WTC11 (cell line): Measurements from ENCODE around the gene GPER1. TPM values are rescaled to one million over a fixed set of nuclear protein-coding genes. Genes with fewer than 3 reads are reported as not detected.

Experiments
- ATAC-seq: fragments of 200-7000 bp; cut with Tn5 transposase; 2 replicates; pipeline ENCODE4 v1.10.0; 2021; ENCODE audit warnings: mild to moderate bottlenecking, moderate library complexity
- CTCF ChIA-PET: fragments of 300-600 bp; sonication (Branson Sonifier 250); formaldehyde crosslinking; loops from one replicate; lab custom pipeline; 2021; ENCODE audit warnings: antibody characterized with exemption; lab: Charles Lee
- POLR2A ChIA-PET: fragments of 350-600 bp; sonication (Branson Sonifier 250); formaldehyde crosslinking; loops from one replicate; lab custom pipeline; 2021; ENCODE audit warnings: antibody characterized with exemption; lab: Charles Lee
- DNase-seq: peaks from one replicate; pipeline ENCODE4 v3.0.0; 2021; ENCODE audit warnings: low spot score
- H3K27ac Mint-ChIP-seq: 2 replicates; pipeline ENCODE4 v1.8.0; 2021; ENCODE audit warnings: mixed read lengths
- H3K27me3 Mint-ChIP-seq: 2 replicates; pipeline ENCODE4 v1.8.0; 2021; ENCODE audit warnings: low read depth, mild to moderate bottlenecking, moderate library complexity, mixed read lengths
- H3K36me3 Mint-ChIP-seq: 2 replicates; pipeline ENCODE4 v1.8.0; 2021; ENCODE audit warnings: mixed read lengths
- H3K4me1 Mint-ChIP-seq: 2 replicates; pipeline ENCODE4 v1.8.0; 2022; ENCODE audit warnings: mixed read lengths
- H3K4me3 Mint-ChIP-seq: 2 replicates; pipeline ENCODE4 v1.8.0; 2021; ENCODE audit warnings: mild to moderate bottlenecking, moderate library complexity, mixed read lengths
- H3K9me3 Mint-ChIP-seq: 2 replicates; pipeline ENCODE4 v1.8.0; 2021; ENCODE audit warnings: mixed read lengths
- ARID4B ChIP-seq: sonication (generic); formaldehyde crosslinking; IDR thresholded peaks from 2 replicates; pipeline ENCODE4 v1.8.0; 2023; ENCODE audit warnings: missing genetic modification reagents, mild to moderate bottlenecking, borderline replicate concordance
- CDX4 ChIP-seq: fragments of 250-450 bp; sonication (Bioruptor Pico); IDR thresholded peaks from 2 replicates; pipeline ENCODE4 v1.9.0; 2021; ENCODE audit warnings: moderate library complexity, mild to moderate bottlenecking, inconsistent platforms, borderline replicate concordance
- MXD4 ChIP-seq: fragments of 250-450 bp; sonication (Bioruptor Pico); IDR thresholded peaks from 2 replicates; pipeline ENCODE4 v1.8.0; 2021; ENCODE audit warnings: mild to moderate bottlenecking, moderate library complexity, borderline replicate concordance
- NR2C2 ChIP-seq: sonication (generic); formaldehyde crosslinking; IDR thresholded peaks from 2 replicates; pipeline ENCODE4 v1.8.0; 2022; ENCODE audit warnings: mild to moderate bottlenecking, missing genetic modification reagents
- RORB ChIP-seq: fragments of 250-450 bp; sonication (Bioruptor Pico); IDR thresholded peaks from 2 replicates; pipeline ENCODE4 v1.9.0; 2021; ENCODE audit warnings: mild to moderate bottlenecking
- USF2 ChIP-seq: sonication (generic); formaldehyde crosslinking; IDR thresholded peaks from 2 replicates; pipeline ENCODE4 v1.8.1; 2023; ENCODE audit warnings: mild to moderate bottlenecking, missing genetic modification reagents, moderate library complexity
- ZNF232 ChIP-seq: sonication (generic); formaldehyde crosslinking; IDR thresholded peaks from 2 replicates; pipeline ENCODE4 v1.8.0; 2022; ENCODE audit warnings: mild to moderate bottlenecking, missing genetic modification reagents
- ZNF396 ChIP-seq: fragments of 250-450 bp; sonication (Bioruptor Pico); IDR thresholded peaks from 2 replicates; pipeline ENCODE4 v1.8.0; 2021; ENCODE audit warnings: mild to moderate bottlenecking, moderate library complexity, borderline replicate concordance
- ZNF416 ChIP-seq: fragments of 250-450 bp; sonication (Bioruptor Pico); IDR thresholded peaks from 2 replicates; pipeline ENCODE4 v1.9.0; 2021; ENCODE audit warnings: mild to moderate bottlenecking, inconsistent platforms
- total RNA-seq: library from RNA; stranded (reverse); gene quantifications from 3 replicates; pipeline ENCODE4 v1.2.3, GENCODE V29; 2021
- TF ChIP-seq, protein P1 (sequence below): sonication (generic); formaldehyde crosslinking; IDR thresholded peaks from 2 replicates; pipeline ENCODE4 v1.8.0; 2022; ENCODE audit warnings: mild to moderate bottlenecking, missing genetic modification reagents
- TF ChIP-seq, protein P2 (sequence below): sonication (generic); formaldehyde crosslinking; IDR thresholded peaks from 2 replicates; pipeline ENCODE4 v1.8.1; 2022; ENCODE audit warnings: mild to moderate bottlenecking, moderate library complexity, missing genetic modification reagents
- TF ChIP-seq, protein P3 (sequence below): fragments of 250-450 bp; sonication (Bioruptor Pico); IDR thresholded peaks from 2 replicates; pipeline ENCODE4 v2.1.2; 2022; ENCODE audit warnings: mild to moderate bottlenecking, moderate library complexity

The GPER1 gene
- total RNA-seq, 1 experiment from 2014 or later = 0.28 TPM

GRCh38 chr7:1134951-1135350 is 47.0 kb downstream of the GPER1 start (continued):
- TF ChIP-seq CDX4 = no peak

- Mint-ChIP-seq H3K36me3 (peaks cover 12% of the 10 kb centered on the region), H3K27me3 (no peaks in the 10 kb centered on the region; the same call in 1 of the 2 replicates), H3K9me3 (peaks cover 9% of the 10 kb centered on the region), H3K4me3 (peak overlapping the region; percentile 93), H3K27ac (peak overlapping the region; percentile 93), H3K4me1 (peaks cover 8% of the 10 kb centered on the region)
- POLR2A ChIA-PET = interaction anchor here (1.0 kb wide), 1 partner anchor 71 kb away, joined by 4 read pairs; no protein-coding TSS in a partner anchor
- TF ChIP-seq NR2C2 (CRISPR knock-in tag) (no peak), ARID4B (CRISPR knock-in tag) (no peak), RORB (CRISPR knock-in tag) (no peak)
- TF ChIP-seq, protein P1, sequence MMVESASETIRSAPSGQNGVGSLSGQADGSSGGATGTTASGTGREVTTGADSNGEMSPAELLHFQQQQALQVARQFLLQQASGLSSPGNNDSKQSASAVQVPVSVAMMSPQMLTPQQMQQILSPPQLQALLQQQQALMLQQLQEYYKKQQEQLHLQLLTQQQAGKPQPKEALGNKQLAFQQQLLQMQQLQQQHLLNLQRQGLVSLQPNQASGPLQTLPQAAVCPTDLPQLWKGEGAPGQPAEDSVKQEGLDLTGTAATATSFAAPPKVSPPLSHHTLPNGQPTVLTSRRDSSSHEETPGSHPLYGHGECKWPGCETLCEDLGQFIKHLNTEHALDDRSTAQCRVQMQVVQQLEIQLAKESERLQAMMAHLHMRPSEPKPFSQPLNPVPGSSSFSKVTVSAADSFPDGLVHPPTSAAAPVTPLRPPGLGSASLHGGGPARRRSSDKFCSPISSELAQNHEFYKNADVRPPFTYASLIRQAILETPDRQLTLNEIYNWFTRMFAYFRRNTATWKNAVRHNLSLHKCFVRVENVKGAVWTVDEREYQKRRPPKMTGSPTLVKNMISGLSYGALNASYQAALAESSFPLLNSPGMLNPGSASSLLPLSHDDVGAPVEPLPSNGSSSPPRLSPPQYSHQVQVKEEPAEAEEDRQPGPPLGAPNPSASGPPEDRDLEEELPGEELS (CRISPR knock-in tag) = no peak
- ATAC-seq = no peak
- CTCF ChIA-PET = interaction anchor here (1.0 to 5.3 kb wide), 7 partner anchors 13 to 92 kb away, joined by 3 to 36 read pairs (median 5); partner anchors contain the start of gene GPR146
- DNase-seq = peak; percentile 49
These were observed 49.1 kb downstream of the GPER1 start for GRCh38 chr7:1136841-1137516.

GRCh38 chr7:1137517-1138167 is 49.7 kb downstream of the GPER1 start:
- TF ChIP-seq MXD4 (CRISPR knock-in tag) (no peak), ZNF396 (CRISPR knock-in tag) (no peak), USF2 (CRISPR knock-in tag) (no peak), ZNF232 (no peak), ZNF416 (CRISPR knock-in tag) (no peak)
- TF ChIP-seq, protein P2, sequence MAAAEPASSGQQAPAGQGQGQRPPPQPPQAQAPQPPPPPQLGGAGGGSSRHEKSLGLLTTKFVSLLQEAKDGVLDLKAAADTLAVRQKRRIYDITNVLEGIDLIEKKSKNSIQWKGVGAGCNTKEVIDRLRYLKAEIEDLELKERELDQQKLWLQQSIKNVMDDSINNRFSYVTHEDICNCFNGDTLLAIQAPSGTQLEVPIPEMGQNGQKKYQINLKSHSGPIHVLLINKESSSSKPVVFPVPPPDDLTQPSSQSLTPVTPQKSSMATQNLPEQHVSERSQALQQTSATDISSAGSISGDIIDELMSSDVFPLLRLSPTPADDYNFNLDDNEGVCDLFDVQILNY = no peak
- TF ChIP-seq, protein P3, sequence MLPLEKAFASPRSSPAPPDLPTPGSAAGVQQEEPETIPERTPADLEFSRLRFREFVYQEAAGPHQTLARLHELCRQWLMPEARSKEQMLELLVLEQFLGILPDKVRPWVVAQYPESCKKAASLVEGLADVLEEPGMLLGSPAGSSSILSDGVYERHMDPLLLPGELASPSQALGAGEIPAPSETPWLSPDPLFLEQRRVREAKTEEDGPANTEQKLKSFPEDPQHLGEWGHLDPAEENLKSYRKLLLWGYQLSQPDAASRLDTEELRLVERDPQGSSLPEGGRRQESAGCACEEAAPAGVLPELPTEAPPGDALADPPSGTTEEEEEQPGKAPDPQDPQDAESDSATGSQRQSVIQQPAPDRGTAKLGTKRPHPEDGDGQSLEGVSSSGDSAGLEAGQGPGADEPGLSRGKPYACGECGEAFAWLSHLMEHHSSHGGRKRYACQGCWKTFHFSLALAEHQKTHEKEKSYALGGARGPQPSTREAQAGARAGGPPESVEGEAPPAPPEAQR (CRISPR knock-in tag) = no peak
- peak overlapping the region; percentile 93; the same call in 1 of the 2 replicates for H3K27ac Mint-ChIP-seq
- peaks cover 2% of the 10 kb centered on the region; the same call in 1 of the 2 replicates for H3K27me3 Mint-ChIP-seq
- ATAC-seq = peak; percentile 38
- ChIA-PET POLR2A (interaction anchor here (1.0 to 1.3 kb wide), 3 partner anchors 14 to 72 kb away, joined by 3 to 7 read pairs (median 4); partner anchors contain the start of gene ZFAND2A), CTCF (interaction anchor here (0.7 to 5.3 kb wide), 10 partner anchors 14 to 295 kb away, joined by 3 to 36 read pairs (median 6); partner anchors contain the start of genes COX19 and GPR146)
- peaks cover 8% of the 10 kb centered on the region for H3K4me1 Mint-ChIP-seq
- peaks cover 5% of the 10 kb centered on the region for H3K36me3 Mint-ChIP-seq
- no peak for DNase-seq
- peak overlapping the region; percentile 93 for H3K4me3 Mint-ChIP-seq
- H3K9me3 Mint-ChIP-seq = peaks cover 4% of the 10 kb centered on the region
